NCI-H2107 (cell line): ENCODE data around the gene ENOX2.

ENCODE experiments used
- DNase-seq: peaks from one replicate; lab custom pipeline; 2025; lab: John Stamatoyannopoulos, UW

The ENOX2 gene

GRCh38 chrX:130623518-130623917 is 279.5 kb downstream of the ENOX2 start:
- DNase-seq, result no peak

GRCh38 chrX:130615941-130616340 is 287.1 kb downstream of the ENOX2 start:
- no peak for DNase-seq

- DNase-seq, result no peak
Observed at GRCh38 chrX:130607431-130607830, 295.6 kb downstream of the ENOX2 start.

GRCh38 chrX:130606425-130606824 is 296.6 kb downstream of the ENOX2 start:
- DNase-seq, result no peak

GRCh38 chrX:130604882-130605281 is 298.1 kb downstream of the ENOX2 start:
- DNase-seq, result no peak

- no peak for DNase-seq
Observed at GRCh38 chrX:130594453-130594916, 308.5 kb downstream of the ENOX2 start.

- DNase-seq, result no peak
Observed at GRCh38 chrX:130593911-130594310, 309.1 kb downstream of the ENOX2 start.

GRCh38 chrX:130592204-130592603 is 310.8 kb downstream of the ENOX2 start:
- no peak for DNase-seq

- DNase-seq, result no peak
Observed at GRCh38 chrX:130578906-130579305, 324.1 kb downstream of the ENOX2 start.

- no peak for DNase-seq
Observed at GRCh38 chrX:130577431-130577830, 325.6 kb downstream of the ENOX2 start.

- no peak for DNase-seq
Observed at GRCh38 chrX:130575831-130576389, 327.1 kb downstream of the ENOX2 start.
